Measurements from ENCODE around the gene MINK1.

MINK1 gene

GRCh38 chr17:4881761-4882555, 48.8 kb downstream of the MINK1 start:
- peak; percentile 58 for DNase-seq

- DNase-seq: no peak
Measured at GRCh38 chr17:4884489-4884888, 51.3 kb downstream of the MINK1 start.

GRCh38 chr17:4886830-4887229, 53.7 kb downstream of the MINK1 start:
- DNase-seq: no peak

- DNase-seq: no peak
Measured at GRCh38 chr17:4887581-4887980, 54.4 kb downstream of the MINK1 start.

- DNase-seq: no peak
Measured at GRCh38 chr17:4891411-4892410, 58.6 kb downstream of the MINK1 start.

- DNase-seq: no peak
Measured at GRCh38 chr17:4892499-4893221, 59.5 kb downstream of the MINK1 start.

- DNase-seq: no peak
Measured at GRCh38 chr17:4893272-4893671, 60.1 kb downstream of the MINK1 start.

- no peak for DNase-seq
Measured at GRCh38 chr17:4893721-4894560, 60.8 kb downstream of the MINK1 start.

GRCh38 chr17:4895121-4895520, 62.0 kb downstream of the MINK1 start:
- DNase-seq: no peak

GRCh38 chr17:4895657-4896331, 62.7 kb downstream of the MINK1 start:
- no peak for DNase-seq

GRCh38 chr17:4896332-4897197, 63.4 kb downstream of the MINK1 start:
- no peak for DNase-seq

GRCh38 chr17:4897198-4897687, 64.1 kb downstream of the MINK1 start:
- DNase-seq: no peak

GRCh38 chr17:4897785-4898184, 64.6 kb downstream of the MINK1 start:
- no peak for DNase-seq

- DNase-seq: no peak
Measured at GRCh38 chr17:4898351-4898750, 65.2 kb downstream of the MINK1 start.

GRCh38 chr17:4898927-4899326, 65.8 kb downstream of the MINK1 start:
- DNase-seq: no peak

GRCh38 chr17:4899341-4900230, 66.4 kb downstream of the MINK1 start, which contains the start of gene C17orf107:
TSS of gene C17orf107 (plus strand) at chr17:4899536. CDS start at chr17:4899763, 227 bp downstream.
- no peak for DNase-seq

- DNase-seq: no peak
Measured at GRCh38 chr17:4900231-4901107, 67.3 kb downstream of the MINK1 start.

- DNase-seq: no peak
Measured at GRCh38 chr17:4901108-4901647, 68.0 kb downstream of the MINK1 start.

Data from midbrain (tissue), 1 donor.